Stomach (tissue), 9 donors: ENCODE data around the gene FAM240B. TPM values are rescaled to one million over a fixed set of nuclear protein-coding genes. Genes with fewer than 3 reads are reported as not detected.
A peak's percentile ranks its signal among the peaks of the same experiment; 100 is the strongest.

Source experiments
- DNase-seq, 2 donors: peaks; one replicate each; pipeline versions ENCODE4 v3.0.0 to v3.0.0-alpha.2; 2013 to 2019
- H3K27ac ChIP-seq, 5 donors: fragments of 200-600 bp in 4 of 5; sonication (generic) in 4 of 5; one replicate each; pipeline ENCODE4 v1.5.1; 2013 to 2019; ENCODE audit warnings: mild to moderate bottlenecking in 1 of 5, moderate library complexity in 1 of 5
- H3K27me3 ChIP-seq, 3 donors: fragments of 200-600 bp; sonication (generic); one replicate each; pipeline ENCODE4 v1.5.1; 2017 to 2019; ENCODE audit warnings: mixed run types in 1 of 3
- H3K36me3 ChIP-seq, 4 donors: fragments of 200-600 bp; sonication (generic); 1 replicate in 3 of 4; 2 replicates in 1 of 4; pipeline ENCODE4 v1.5.1; 2016 to 2019
- H3K4me1 ChIP-seq, 4 donors: fragments of 200-600 bp; sonication (generic); one replicate each; pipeline ENCODE4 v1.5.1; 2016 to 2019
- H3K4me3 ChIP-seq, 4 donors: fragments of 200-600 bp; sonication (generic) in 3 of 4; one replicate each; pipeline ENCODE4 v1.5.1; 2016 to 2019; ENCODE audit warnings: mild to moderate bottlenecking in 1 of 4
- H3K9me3 ChIP-seq, 4 donors: fragments of 200-600 bp; sonication (generic); one replicate each; pipeline ENCODE4 v1.5.1; 2016 to 2019
- CTCF ChIP-seq, 7 experiments: fragments of 450-650 bp in 4 of 7; fragments of 200-600 bp in 3 of 7; sonication (generic) in 3 of 7; IDR thresholded peaks; one replicate each; pipeline ENCODE4 v1.5.1; 2016 to 2019; ENCODE audit warnings: antibody characterized with exemption in 7 of 7, control low read depth in 2 of 7, mild to moderate bottlenecking in 1 of 7
- EP300 ChIP-seq: sonication (generic); formaldehyde crosslinking; IDR thresholded peaks from one replicate; pipeline ENCODE4 v1.6.1; 2017; ENCODE audit warnings: antibody characterized with exemption
- POLR2A ChIP-seq, 4 donors: fragments of 450-650 bp; IDR thresholded peaks; one replicate each; pipeline ENCODE4 v1.6.1; 2016; ENCODE audit warnings: antibody characterized with exemption in 4 of 4, control low read depth in 2 of 4, mild to moderate bottlenecking in 1 of 4, moderate library complexity in 1 of 4
- POLR2AphosphoS5 ChIP-seq, 3 donors: sonication (generic); formaldehyde crosslinking; IDR thresholded peaks; one replicate each; pipeline ENCODE4 v1.6.1; 2016; ENCODE audit warnings: antibody characterized with exemption in 3 of 3
- WGBS, 5 donors: extraction: QIAGEN DNeasy Blood & Tissue Kit in 3 of 5; methylation state at CpG; one replicate each; pipeline versions ENCODE4 v1.1.5 to v1.1.7; 2013 to 2018; 5-methylcytosine and 5-hydroxymethylcytosine counted together
- intact Hi-C: fragments of 100-400 bp; cut with DNase I; formaldehyde crosslinking; loops from one replicate; pipeline ENCODE4 v1.15.1; 2023; ENCODE audit warnings: low total_unique reads
- polyA plus RNA-seq, 3 donors: library from polyadenylated mRNA; stranded (reverse); fragments of 200-250 nt; gene quantifications; one replicate each; pipeline ENCODE4 v1.2.3, GENCODE V29; 2013
- total RNA-seq, 5 donors: library from RNA; depleted of rRNA; stranded (reverse); fragments of >200 nt; gene quantifications; one replicate each; pipeline versions ENCODE4 v1.1.0 to v1.2.3, GENCODE V29; 2014 to 2016
- donor health status: healthy with polysubstance abuse.
- donor health status: Bipolar disorder and iron deficiency.
- donor health status: healthy.

FAM240B gene
- total and polyA plus RNA-seq, 8 donors: not detected

- Histone ChIP-seq H3K9me3 (no peaks in the 10 kb centered on the region), H3K4me1 (peaks cover 0 to 8% (median under 1%) of the 10 kb centered on the region in 4 donors), H3K27ac (no peak overlapping the region), H3K4me3 (no peak overlapping the region), H3K36me3 (no peaks in the 10 kb centered on the region), H3K27me3 (no peaks in the 10 kb centered on the region)
- 38 to 48% (median 44%) methylated on average over 4 of the region's 4 CpGs for WGBS, 5 donors
- peak in 1 of 2 donors; percentile 33 for DNase-seq
- TF ChIP-seq POLR2AphosphoS5 (IDR thresholded peaks at IDR 0.05): no peak
- TF ChIP-seq POLR2A (IDR thresholded peaks at IDR 0.05): no peak
- TF ChIP-seq EP300: no peak
- no peak for TF ChIP-seq CTCF (IDR thresholded peaks at IDR 0.05)
- intact Hi-C loops: no loop called here
Measured at GRCh38 chr9:38681747-38682227, 38.1 kb downstream of the FAM240B start.

- no peak for DNase-seq
- WGBS, 5 donors: 77 to 87% (median 82%) methylated on average over 12 to 14 of the region's 14 CpGs
- Histone ChIP-seq H3K27ac (no peak overlapping the region), H3K27me3 (no peaks in the 10 kb centered on the region), H3K36me3 (no peaks in the 10 kb centered on the region), H3K4me1 (peaks cover 0 to 6% (median 0%) of the 10 kb centered on the region in 4 donors), H3K4me3 (no peak overlapping the region), H3K9me3 (no peaks in the 10 kb centered on the region)
- intact Hi-C loops: no loop called here
- TF ChIP-seq POLR2AphosphoS5 (IDR thresholded peaks at IDR 0.05) (no peak), POLR2A (IDR thresholded peaks at IDR 0.05) (no peak), EP300 (no peak), CTCF (IDR thresholded peaks at IDR 0.05) (no peak)
Measured at GRCh38 chr9:38680837-38681445, 39.0 kb downstream of the FAM240B start.

- Histone ChIP-seq H3K9me3 (no peaks in the 10 kb centered on the region), H3K27me3 (no peaks in the 10 kb centered on the region), H3K36me3 (no peaks in the 10 kb centered on the region), H3K4me1 (peaks cover 0 to 6% (median 0%) of the 10 kb centered on the region in 4 donors), H3K27ac (no peak overlapping the region), H3K4me3 (no peak overlapping the region)
- TF ChIP-seq CTCF (IDR thresholded peaks at IDR 0.05): no peak
- TF ChIP-seq EP300: no peak
- intact Hi-C loops: no loop called here
- no peak for DNase-seq
- 37 to 58% (median 48%) methylated on average over 14 of the region's 14 CpGs for WGBS, 5 donors
Measured at GRCh38 chr9:38677660-38678303, 42.2 kb downstream of the FAM240B start.

GRCh38 chr9:38675831-38676230 is 44.1 kb downstream of the FAM240B start:
- no peaks in the 10 kb centered on the region for H3K9me3 ChIP-seq
- H3K4me1 ChIP-seq: peaks cover 0 to 8% (median 6%) of the 10 kb centered on the region in 4 donors
- WGBS, 5 donors: 80 to 89% (median 85%) methylated on average over 2 of the region's 2 CpGs
- intact Hi-C loops: no loop called here
- DNase-seq: no peak
- no peaks in the 10 kb centered on the region for H3K36me3 ChIP-seq
- H3K4me3 ChIP-seq: no peak overlapping the region
- no peaks in the 10 kb centered on the region for H3K27me3 ChIP-seq
- no peak overlapping the region for H3K27ac ChIP-seq
- TF ChIP-seq POLR2AphosphoS5 (IDR thresholded peaks at IDR 0.05): no peak
- TF ChIP-seq POLR2A (IDR thresholded peaks at IDR 0.05): no peak

GRCh38 chr9:38675211-38675610 is 44.7 kb downstream of the FAM240B start:
- intact Hi-C loops: no loop called here
- WGBS, 5 donors: 85 to 94% (median 92%) methylated on average over 6 of the region's 6 CpGs
- no peak for TF ChIP-seq POLR2AphosphoS5 (IDR thresholded peaks at IDR 0.05)
- no peak for TF ChIP-seq POLR2A (IDR thresholded peaks at IDR 0.05)
- TF ChIP-seq EP300: no peak
- Histone ChIP-seq H3K4me3 (no peak overlapping the region), H3K36me3 (no peaks in the 10 kb centered on the region), H3K4me1 (peaks cover 0 to 8% (median 6%) of the 10 kb centered on the region in 4 donors), H3K27ac (no peak overlapping the region), H3K27me3 (no peaks in the 10 kb centered on the region), H3K9me3 (no peaks in the 10 kb centered on the region)
- no peak for DNase-seq
